ENCODE results near the gene BHMT2. TPM values are rescaled to one million over a fixed set of nuclear protein-coding genes. Genes with fewer than 3 reads are reported as not detected.

Gene BHMT2
- total RNA-seq, 1 experiment from 2014 or later = not detected

DNA sequence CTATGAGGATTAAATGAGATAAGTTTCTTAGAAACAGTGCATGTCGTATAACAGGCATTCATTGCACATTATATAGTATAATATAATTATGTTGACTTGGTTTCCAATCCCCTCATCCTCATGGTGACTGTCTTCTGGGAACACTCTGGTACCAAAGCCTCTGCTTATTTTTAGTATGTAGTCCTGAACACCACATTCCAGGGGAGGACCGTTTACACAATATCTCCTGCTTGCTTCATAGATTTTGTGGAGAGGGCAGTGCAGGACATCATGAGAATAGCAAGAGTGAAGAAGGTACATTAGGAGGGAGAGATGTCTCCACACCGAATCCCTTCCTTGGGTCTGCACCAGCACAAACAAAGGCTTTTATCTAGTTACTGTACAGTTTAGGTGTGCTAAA is 21.5 kb downstream of the BHMT2 start:
- no CpG with 5 or more reads among the region's 3 CpGs for WGBS (ENCODE audit: extremely low coverage, insufficient read length, low lambda C conversion rate)
- H3K27me3 Mint-ChIP-seq (ENCODE audit: low read depth) = no peaks in the 10 kb centered on the region
- Histone ChIP-seq H3K4ac (ENCODE audit: low read depth, low read length) (no peak overlapping the region), H2BK20ac (ENCODE audit: low read depth, low read length, poor library complexity, severe bottlenecking) (no peak overlapping the region), H2BK120ac (ENCODE audit: low read depth, low read length, poor library complexity, severe bottlenecking) (no peak overlapping the region), H2BK15ac (ENCODE audit: low read depth, low read length) (no peak overlapping the region), H2BK5ac (ENCODE audit: insufficient read length, low read length) (no peak overlapping the region), H3K27ac (ENCODE audit: insufficient read length, low read depth, low read length) (no peak overlapping the region), H3K27me3 (ENCODE audit: insufficient read depth, low read length) (no peaks in the 10 kb centered on the region), H3T11ph (ENCODE audit: low read length) (no peak overlapping the region), H4K5ac (ENCODE audit: insufficient read length, low read depth, low read length) (no peak overlapping the region), H2AFZ (ENCODE audit: low read length) (no peak overlapping the region), H3K79me1 (ENCODE audit: insufficient read depth, low read depth, low read length, poor library complexity, severe bottlenecking) (no peaks in the 10 kb centered on the region), H4K91ac (ENCODE audit: insufficient read length, low read depth, low read length) (no peak overlapping the region), H4K20me1 (ENCODE audit: control insufficient read depth, insufficient read depth, insufficient read length) (no peaks in the 10 kb centered on the region), H3K4me1 (ENCODE audit: insufficient read depth, low read length) (no peaks in the 10 kb centered on the region), H3K23ac (ENCODE audit: insufficient read length, low read depth, low read length) (no peak overlapping the region), H3K9me3 (ENCODE audit: control insufficient read depth, low read depth, low read length) (no peaks in the 10 kb centered on the region), H2BK12ac (ENCODE audit: insufficient read length, low read depth, low read length) (no peak overlapping the region), H3K79me2 (ENCODE audit: insufficient read depth, low read length) (no peaks in the 10 kb centered on the region), H3K23me2 (ENCODE audit: insufficient read length, low read depth, low read length, poor library complexity, severe bottlenecking) (no peaks in the 10 kb centered on the region), H3K56ac (ENCODE audit: insufficient read length, low read depth, low read length) (no peak overlapping the region), H3K9ac (ENCODE audit: extremely low read depth, insufficient read length, low read length) (no peak overlapping the region), H3K14ac (ENCODE audit: insufficient read depth, low read length) (no peak overlapping the region), H4K8ac (replicated peaks; ENCODE audit: insufficient read length, low read depth, low read length) (no peak overlapping the region), H3K4me2 (ENCODE audit: insufficient read depth, insufficient read length, low read length) (no peak overlapping the region), H3K18ac (ENCODE audit: insufficient read length, low read depth, low read length) (no peak overlapping the region), H2AK5ac (ENCODE audit: insufficient read length, low read length) (no peak overlapping the region)
- peaks cover 0 to 3% (median 0%) of the 10 kb centered on the region in 3 experiments; a peak in 1 of 7 replicates for H3K36me3 Mint-ChIP-seq (ENCODE audit: insufficient read depth in 1 of 3, low read depth in 3 of 3)
- H3K27ac Mint-ChIP-seq = no peak overlapping the region
- no peak for TF ChIP-seq CTCF (conservative IDR thresholded peaks at IDR 0.05)
- DNase-seq = no peak
- peaks cover 5% of the 10 kb centered on the region in 2 experiments; a peak in 3 of 4 replicates for H3K4me1 Mint-ChIP-seq
- H3K4me3 Mint-ChIP-seq = no peak overlapping the region
- H3K9me3 Mint-ChIP-seq = peaks cover 2 to 4% of the 10 kb centered on the region in 2 experiments; a peak in 3 of 5 replicates

Data from H9 (cell line).